ES-I3 (cell line): Measurements from ENCODE around the gene TACC2.

Experiments used
- H3K36me3 ChIP-seq: 2 replicates; pipeline ENCODE4 v1.6.1; 2013; ENCODE audit warnings: mild to moderate bottlenecking, low read length, control low read depth, moderate library complexity; ENCODE audit not compliant: insufficient read depth
- H3K4me1 ChIP-seq: 2 replicates; pipeline ENCODE4 v1.6.1; 2013; ENCODE audit warnings: mild to moderate bottlenecking, control low read depth, low read length; ENCODE audit not compliant: insufficient read depth
- H3K9ac ChIP-seq: 2 replicates; pipeline ENCODE4 v1.6.1; 2013; ENCODE audit warnings: low read depth, mild to moderate bottlenecking, low read length, moderate library complexity
- H3K9me3 ChIP-seq: 2 replicates; pipeline ENCODE4 v1.6.1; 2013; ENCODE audit warnings: mild to moderate bottlenecking, low read length, moderate library complexity; ENCODE audit not compliant: control insufficient read depth, insufficient read depth

Gene TACC2

DNA sequence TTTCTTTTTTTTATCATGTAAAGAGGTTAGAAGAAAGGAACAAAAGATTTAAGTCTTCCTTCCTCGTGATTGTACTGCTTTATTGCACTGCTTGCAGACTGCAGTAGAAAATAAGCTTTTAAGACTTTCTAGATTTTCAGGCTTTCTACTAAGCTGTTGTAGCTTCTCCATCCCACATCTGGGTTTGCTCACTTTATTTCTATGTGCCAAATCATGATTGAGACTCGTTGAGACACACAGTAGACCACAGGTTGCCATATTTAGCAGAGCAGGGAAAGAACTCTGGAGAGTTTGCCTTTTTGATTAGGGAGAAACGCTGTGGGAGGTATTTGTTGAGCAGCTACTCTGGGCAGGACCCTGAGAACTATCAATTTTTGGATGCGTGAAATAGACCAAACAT, 192.9 kb downstream of the TACC2 start:
- H3K36me3 ChIP-seq = no peaks in the 10 kb centered on the region
- no peak overlapping the region; the same call in 1 of the 2 replicates for H3K9ac ChIP-seq
- H3K9me3 ChIP-seq = no peaks in the 10 kb centered on the region
- peaks cover 41% of the 10 kb centered on the region for H3K4me1 ChIP-seq

- H3K9me3 ChIP-seq = no peaks in the 10 kb centered on the region
- peaks cover 41% of the 10 kb centered on the region for H3K4me1 ChIP-seq
- no peaks in the 10 kb centered on the region for H3K36me3 ChIP-seq
- H3K9ac ChIP-seq = no peak overlapping the region; the same call in 1 of the 2 replicates
Measured at GRCh38 chr10:122182308-122182707, 193.3 kb downstream of the TACC2 start.

DNA sequence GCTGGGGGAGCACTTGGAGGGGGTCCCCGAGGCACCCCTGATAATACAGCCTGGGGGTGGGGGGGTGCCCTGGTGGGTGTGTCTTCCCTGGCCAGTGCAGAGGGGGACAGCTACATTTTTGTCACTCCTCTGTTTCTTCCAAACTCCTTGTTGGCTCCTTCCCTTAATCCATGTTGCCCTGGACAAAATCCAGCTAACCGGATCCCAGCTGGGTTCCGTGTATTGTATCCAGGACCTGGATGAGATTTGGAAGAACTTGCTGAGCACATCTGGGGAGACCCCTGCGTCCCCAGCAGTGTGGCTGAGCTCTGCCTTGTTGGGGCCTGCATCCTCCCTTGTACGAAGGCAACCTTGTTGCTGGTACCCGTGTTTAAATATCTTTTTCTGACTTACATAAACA, 195.3 kb downstream of the TACC2 start:
- Histone ChIP-seq H3K9me3 (no peaks in the 10 kb centered on the region), H3K36me3 (no peaks in the 10 kb centered on the region), H3K9ac (no peak overlapping the region), H3K4me1 (peaks cover 39% of the 10 kb centered on the region)

GRCh38 chr10:122185643-122186042, 196.7 kb downstream of the TACC2 start:
- no peak overlapping the region for H3K9ac ChIP-seq
- no peaks in the 10 kb centered on the region for H3K36me3 ChIP-seq
- no peaks in the 10 kb centered on the region for H3K9me3 ChIP-seq
- H3K4me1 ChIP-seq = peaks cover 36% of the 10 kb centered on the region

GRCh38 chr10:122186816-122187810, 198.2 kb downstream of the TACC2 start:
- Histone ChIP-seq H3K9me3 (no peaks in the 10 kb centered on the region), H3K4me1 (peaks cover 26% of the 10 kb centered on the region), H3K36me3 (no peaks in the 10 kb centered on the region), H3K9ac (no peak overlapping the region)

- H3K9ac ChIP-seq = no peak overlapping the region
- H3K4me1 ChIP-seq = peaks cover 11% of the 10 kb centered on the region; the same call in 1 of the 2 replicates
- H3K9me3 ChIP-seq = no peaks in the 10 kb centered on the region
- no peaks in the 10 kb centered on the region for H3K36me3 ChIP-seq
Measured at GRCh38 chr10:122188706-122189105, 199.7 kb downstream of the TACC2 start.

DNA sequence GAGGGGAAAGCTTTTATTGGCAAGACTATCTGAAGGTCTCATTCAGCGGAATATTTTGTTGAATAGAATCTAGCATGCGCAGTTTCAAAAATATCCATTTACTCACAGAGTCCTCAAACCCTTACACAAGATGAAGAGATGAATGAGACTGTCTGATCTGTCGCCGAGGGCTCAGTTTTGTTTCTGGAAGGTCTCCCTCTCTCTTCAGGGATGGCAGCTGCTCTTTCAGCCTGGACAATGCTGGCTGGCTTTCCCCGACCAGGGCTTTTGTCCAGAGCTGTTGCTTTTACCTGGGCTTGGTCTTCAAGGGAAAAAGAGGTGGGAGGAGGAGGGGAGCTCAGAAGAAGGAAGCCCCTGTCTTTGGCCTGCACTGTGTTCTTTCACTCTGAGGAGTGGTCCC, 200.2 kb downstream of the TACC2 start:
- peaks cover 9% of the 10 kb centered on the region; the same call in 1 of the 2 replicates for H3K4me1 ChIP-seq
- no peaks in the 10 kb centered on the region for H3K9me3 ChIP-seq
- no peaks in the 10 kb centered on the region for H3K36me3 ChIP-seq
- no peak overlapping the region for H3K9ac ChIP-seq

GRCh38 chr10:122190176-122190943, 201.4 kb downstream of the TACC2 start:
- Histone ChIP-seq H3K9ac (no peak overlapping the region), H3K36me3 (no peaks in the 10 kb centered on the region), H3K9me3 (no peaks in the 10 kb centered on the region), H3K4me1 (peaks cover 9% of the 10 kb centered on the region; the same call in 1 of the 2 replicates)

DNA sequence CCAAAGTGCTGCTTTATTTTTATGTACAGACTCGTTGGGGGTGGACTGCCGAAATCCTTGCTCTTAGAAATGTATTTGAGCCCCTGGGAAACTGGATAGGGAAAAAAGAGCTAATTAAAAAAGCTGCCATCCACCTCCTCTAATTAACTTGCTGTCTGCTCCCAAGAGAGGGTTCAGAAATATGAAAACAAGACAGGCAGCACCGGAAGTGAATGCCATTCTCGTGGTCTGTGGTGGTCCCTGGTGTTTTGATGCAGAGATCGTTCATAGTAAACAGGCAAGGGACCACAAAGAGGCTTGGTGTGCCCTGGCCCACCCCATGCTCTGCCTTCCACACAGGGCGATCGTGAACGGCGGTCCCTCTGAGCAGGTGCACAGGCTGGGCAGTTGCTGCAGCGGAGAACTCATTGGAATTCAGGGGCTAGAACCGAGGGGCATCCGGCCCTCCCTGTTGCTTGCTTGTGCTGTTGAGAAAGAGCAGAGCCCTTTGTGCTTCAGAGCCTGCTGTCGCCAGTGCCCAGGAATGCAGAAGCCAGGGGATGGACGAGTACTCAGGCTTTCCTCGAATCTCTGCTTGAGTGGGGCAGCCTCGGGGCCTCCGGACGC, 203.1 kb downstream of the TACC2 start:
- Histone ChIP-seq H3K4me1 (peaks cover 9% of the 10 kb centered on the region; the same call in 1 of the 2 replicates), H3K9me3 (no peaks in the 10 kb centered on the region), H3K36me3 (0 out of 2 replicates have a peak, but pooled peaks cover 5% of the 10 kb centered on the region), H3K9ac (no peak overlapping the region; the same call in 1 of the 2 replicates)

GRCh38 chr10:122194251-122194650, 205.3 kb downstream of the TACC2 start:
- H3K9ac ChIP-seq = no peak overlapping the region
- 0 out of 2 replicates have a peak, but pooled peaks cover 5% of the 10 kb centered on the region for H3K36me3 ChIP-seq
- no peaks in the 10 kb centered on the region for H3K9me3 ChIP-seq
- H3K4me1 ChIP-seq = 0 out of 2 replicates have a peak, but pooled peaks cover 4% of the 10 kb centered on the region

DNA sequence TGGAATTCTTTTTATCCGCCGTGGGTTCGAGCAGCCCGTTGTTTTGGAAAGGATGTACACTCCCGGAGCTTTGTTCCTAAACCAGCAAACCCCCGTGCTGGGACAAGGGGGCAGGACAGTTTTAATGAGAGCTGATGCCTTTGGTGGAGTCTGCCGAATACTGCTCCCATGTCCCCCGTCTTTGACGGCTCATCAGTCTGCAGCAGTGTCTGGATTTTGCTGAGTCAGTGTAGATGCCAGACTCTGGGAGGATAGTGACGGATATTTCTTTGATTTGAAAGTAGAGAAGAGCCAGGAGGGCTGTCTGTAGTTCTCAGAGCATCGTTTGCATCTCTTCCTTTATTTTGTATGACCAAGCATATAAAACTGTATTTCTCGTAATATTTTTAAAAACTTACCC, 207.3 kb downstream of the TACC2 start:
- 0 out of 2 replicates have a peak, but pooled peaks cover 4% of the 10 kb centered on the region for H3K4me1 ChIP-seq
- H3K9ac ChIP-seq = no peak overlapping the region
- peaks cover 7% of the 10 kb centered on the region; the same call in 1 of the 2 replicates for H3K36me3 ChIP-seq
- no peaks in the 10 kb centered on the region for H3K9me3 ChIP-seq

- H3K9ac ChIP-seq = no peak overlapping the region
- H3K4me1 ChIP-seq = no peaks in the 10 kb centered on the region
- no peaks in the 10 kb centered on the region for H3K9me3 ChIP-seq
- peaks cover 10% of the 10 kb centered on the region; the same call in 1 of the 2 replicates for H3K36me3 ChIP-seq
Measured at GRCh38 chr10:122197611-122198222, 208.8 kb downstream of the TACC2 start.

- Histone ChIP-seq H3K4me1 (no peaks in the 10 kb centered on the region), H3K36me3 (peaks cover 10% of the 10 kb centered on the region; the same call in 1 of the 2 replicates)
Measured at GRCh38 chr10:122198631-122199030, 209.7 kb downstream of the TACC2 start.

More at GRCh38 chr10:122198631-122199030, 209.7 kb downstream of the TACC2 start:
- Histone ChIP-seq H3K9me3 (no peaks in the 10 kb centered on the region), H3K9ac (no peak overlapping the region)
